HG03565 (cell line): ENCODE results near the gene TM6SF1.

ENCODE experiments used
- ATAC-seq: cut with Tn5 transposase; IDR thresholded peaks from one replicate; pipeline ENCODE4 v1.9.1; 2021; ENCODE audit warnings: mild to moderate bottlenecking, moderate library complexity; ENCODE audit not compliant: unreplicated experiment

The TM6SF1 gene

GRCh38 chr15:83170474-83171165 is 63.2 kb downstream of the TM6SF1 start:
- no peak for ATAC-seq

- ATAC-seq: no peak
Observed at GRCh38 chr15:83174891-83175290, 67.4 kb downstream of the TM6SF1 start.

- no peak for ATAC-seq
Observed at GRCh38 chr15:83178390-83178789, 70.9 kb downstream of the TM6SF1 start.

GRCh38 chr15:83178869-83179325 is 71.5 kb downstream of the TM6SF1 start:
- ATAC-seq: no peak

- ATAC-seq: no peak
Observed at GRCh38 chr15:83185561-83185960, 78.1 kb downstream of the TM6SF1 start.
